GM19193 (cell line): ENCODE results near the gene ADM5.
A peak's percentile ranks its signal among the peaks of the same experiment; 100 is the strongest.

Source experiments
- POLR2A ChIP-seq: IDR thresholded peaks from 4 replicates; pipeline ENCODE4 v1.6.1; 2011; ENCODE audit not compliant: insufficient read depth, insufficient read length; ENCODE audit errors: extremely low read depth

Gene ADM5

GRCh38 chr19:49654581-49654980 lies 34.8 kb upstream of the ADM5 start:
- no peak for TF ChIP-seq POLR2A

GRCh38 chr19:49655570-49656455 lies 33.6 kb upstream of the ADM5 start:
- TF ChIP-seq POLR2A = no peak

GRCh38 chr19:49656456-49657109 lies 32.8 kb upstream of the ADM5 start:
- TF ChIP-seq POLR2A = no peak

GRCh38 chr19:49657493-49658138 lies 31.8 kb upstream of the ADM5 start:
- TF ChIP-seq POLR2A = no peak

GRCh38 chr19:49658139-49658517 lies 31.3 kb upstream of the ADM5 start:
- TF ChIP-seq POLR2A = no peak

- TF ChIP-seq POLR2A = no peak
These were observed 30.6 kb upstream of the ADM5 start for GRCh38 chr19:49658566-49659442.

- TF ChIP-seq POLR2A = no peak
These were observed 28.9 kb upstream of the ADM5 start for GRCh38 chr19:49660338-49660961.

GRCh38 chr19:49662011-49662410 lies 27.4 kb upstream of the ADM5 start:
- TF ChIP-seq POLR2A = no peak

- TF ChIP-seq POLR2A = no peak
These were observed 26.2 kb upstream of the ADM5 start for GRCh38 chr19:49663224-49663623.

- TF ChIP-seq POLR2A = peak; percentile 67
These were observed 25.0 kb upstream of the ADM5 start for GRCh38 chr19:49664171-49665035.

GRCh38 chr19:49665036-49665350 lies 24.4 kb upstream of the ADM5 start:
- TF ChIP-seq POLR2A = no peak

- peak; percentile 75 for TF ChIP-seq POLR2A
These were observed 23.9 kb upstream of the ADM5 start, which contains the start of the genes BCL2L12 and IRF3 for GRCh38 chr19:49665351-49666119. TSS of gene BCL2L12 (plus strand) at chr19:49665933. CDS start at chr19:49666693, 760 bp downstream. TSS of gene IRF3 (minus strand) at chr19:49665857. CDS start at chr19:49664838, 1,019 bp downstream.

GRCh38 chr19:49666120-49666444 lies 23.3 kb upstream of the ADM5 start:
- no peak for TF ChIP-seq POLR2A
